GM21447 (cell line): Measurements from ENCODE around the gene ILKAP.
"Not testable (repeated sequence)": the region's sequence is repeated elsewhere in the genome, so short reads cannot be mapped to it uniquely, and the experiment has no call there.

Experiments used
- ATAC-seq: cut with Tn5 transposase; IDR thresholded peaks from one replicate; pipeline ENCODE4 v1.9.1; 2021; ENCODE audit not compliant: unreplicated experiment

The ILKAP gene

GRCh38 chr2:238202326-238203093 is 985 bp downstream of the ILKAP start:
- no peak for ATAC-seq

- no peak for ATAC-seq
Observed at GRCh38 chr2:238190445-238190844, 13.1 kb downstream of the ILKAP start.

DNA sequence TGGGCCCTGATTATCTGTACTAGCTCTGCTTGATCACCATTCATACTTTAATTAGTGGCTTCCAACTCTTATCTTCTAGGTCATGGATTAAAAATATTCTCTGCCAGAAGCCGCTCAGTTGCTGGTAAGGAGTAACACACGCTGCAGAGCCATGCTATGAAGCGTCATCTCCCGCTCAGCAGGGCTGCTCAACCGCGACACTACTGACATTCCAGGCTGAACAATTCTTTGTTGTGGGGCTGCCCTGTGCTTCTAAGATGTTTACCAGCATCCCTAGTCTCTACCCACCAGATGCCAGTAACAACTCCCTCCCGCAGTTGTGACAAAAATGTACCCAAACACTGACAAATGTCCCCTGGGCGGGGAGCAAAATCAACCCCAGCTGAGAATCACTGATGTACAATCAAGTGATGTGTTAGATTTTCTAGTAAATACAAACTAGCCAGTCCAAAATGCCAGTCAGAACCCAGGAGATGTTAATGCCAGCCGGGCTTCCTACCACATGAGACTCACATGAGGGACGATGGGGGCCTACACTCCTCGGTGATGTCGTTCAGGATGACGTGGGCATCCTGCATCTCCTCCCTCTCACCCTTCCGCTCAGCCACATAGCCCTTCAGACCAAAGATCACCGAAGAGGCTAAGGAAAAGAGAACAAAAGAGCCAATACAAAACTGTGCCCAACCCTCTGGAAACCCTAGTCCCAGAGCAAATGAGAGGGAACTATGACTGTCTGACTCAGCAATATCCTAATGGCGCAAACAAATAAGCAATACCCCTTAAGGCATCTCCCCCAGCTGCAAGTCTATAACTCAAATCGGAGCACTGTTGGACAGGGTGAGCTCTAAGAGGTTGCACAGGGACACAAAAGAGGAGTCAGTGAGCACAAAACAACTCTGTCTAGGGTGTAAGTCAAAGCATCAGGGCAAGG is 15.6 kb downstream of the ILKAP start:
- ATAC-seq = no peak

DNA sequence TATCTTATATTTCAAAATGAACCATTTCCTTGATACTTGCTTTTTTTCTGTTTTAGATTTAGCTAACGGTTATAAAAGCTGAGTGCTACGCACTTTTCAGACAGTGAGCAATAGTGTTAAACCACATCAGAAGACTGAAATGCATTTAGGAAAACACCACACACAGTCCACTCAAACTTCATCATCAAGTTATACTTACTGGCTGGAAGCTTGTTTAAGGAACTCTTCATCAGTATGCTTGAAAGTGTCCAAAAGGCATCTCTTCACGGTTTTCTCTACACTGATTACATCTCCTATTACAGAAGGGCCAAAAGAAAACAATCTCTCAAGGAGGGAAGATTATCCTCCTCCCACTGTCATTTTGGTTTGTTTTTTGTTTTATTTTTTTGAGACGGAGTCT is 19.7 kb downstream of the ILKAP start:
- no peak for ATAC-seq

GRCh38 chr2:238182362-238182761 is 21.1 kb downstream of the ILKAP start:
- ATAC-seq = no peak

GRCh38 chr2:238180554-238180953 is 22.9 kb downstream of the ILKAP start:
- no peak for ATAC-seq

DNA sequence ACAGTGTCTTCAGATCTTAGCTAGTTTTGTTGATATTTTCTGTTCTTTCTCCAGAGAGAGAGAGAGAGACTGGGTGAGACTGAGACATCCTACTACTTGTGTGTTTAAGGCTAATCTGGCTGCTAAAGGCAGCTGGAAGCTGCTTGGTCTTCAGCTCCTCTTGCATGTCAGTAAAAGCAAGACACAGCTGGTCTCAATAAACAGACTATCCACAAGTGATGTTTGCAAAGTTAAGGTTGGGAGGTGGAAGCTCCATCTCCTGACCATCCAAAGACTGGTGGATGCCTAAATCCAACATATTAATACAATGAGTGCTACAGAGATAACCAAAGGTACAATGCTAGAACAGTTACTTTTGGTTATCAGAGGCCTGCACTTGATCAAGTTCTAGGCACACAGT is 26.9 kb downstream of the ILKAP start:
- no peak for ATAC-seq

- no peak for ATAC-seq
Observed at GRCh38 chr2:238174701-238175100, 28.8 kb downstream of the ILKAP start.

DNA sequence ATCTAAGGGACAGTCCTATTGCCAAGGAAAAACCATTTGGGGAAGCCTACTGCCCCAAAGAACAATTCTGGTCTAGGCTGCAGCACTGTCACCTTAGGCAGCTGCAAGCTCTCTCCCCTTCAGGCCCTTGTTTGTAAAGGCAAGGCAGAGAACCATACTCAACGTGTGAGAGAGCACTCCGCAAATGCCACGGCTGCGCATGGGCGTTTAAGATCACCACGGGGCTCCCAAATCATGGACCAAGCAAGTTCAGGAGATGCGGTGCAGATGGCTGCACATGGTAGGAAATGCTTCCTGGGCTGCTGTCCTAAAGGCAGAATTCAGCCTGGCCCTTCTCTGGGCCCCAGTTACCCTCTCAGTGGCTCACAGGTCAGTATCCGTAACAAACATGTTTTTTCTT is 29.2 kb downstream of the ILKAP start:
- no peak for ATAC-seq

GRCh38 chr2:238173692-238174091 is 29.8 kb downstream of the ILKAP start:
- ATAC-seq = no peak

DNA sequence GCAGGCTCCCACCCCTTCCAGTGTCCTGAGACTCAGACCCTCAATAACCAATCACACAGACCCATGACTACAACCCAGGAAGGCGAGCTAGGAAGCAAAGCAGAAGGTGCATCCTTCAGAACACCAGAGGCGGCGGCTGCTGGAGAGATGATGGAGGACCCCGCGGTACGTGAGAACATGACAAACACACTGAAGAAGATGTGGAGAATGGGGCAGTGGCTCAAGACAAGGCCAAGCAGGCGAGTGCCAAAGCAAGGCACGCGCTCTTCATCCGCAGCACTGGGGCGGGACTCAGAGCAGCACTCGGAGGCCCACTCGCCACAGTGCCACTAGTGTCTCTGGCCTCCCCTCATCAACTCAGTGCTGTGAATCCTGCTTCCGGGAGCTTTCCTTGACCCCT is 31.1 kb downstream of the ILKAP start:
- ATAC-seq = no peak

DNA sequence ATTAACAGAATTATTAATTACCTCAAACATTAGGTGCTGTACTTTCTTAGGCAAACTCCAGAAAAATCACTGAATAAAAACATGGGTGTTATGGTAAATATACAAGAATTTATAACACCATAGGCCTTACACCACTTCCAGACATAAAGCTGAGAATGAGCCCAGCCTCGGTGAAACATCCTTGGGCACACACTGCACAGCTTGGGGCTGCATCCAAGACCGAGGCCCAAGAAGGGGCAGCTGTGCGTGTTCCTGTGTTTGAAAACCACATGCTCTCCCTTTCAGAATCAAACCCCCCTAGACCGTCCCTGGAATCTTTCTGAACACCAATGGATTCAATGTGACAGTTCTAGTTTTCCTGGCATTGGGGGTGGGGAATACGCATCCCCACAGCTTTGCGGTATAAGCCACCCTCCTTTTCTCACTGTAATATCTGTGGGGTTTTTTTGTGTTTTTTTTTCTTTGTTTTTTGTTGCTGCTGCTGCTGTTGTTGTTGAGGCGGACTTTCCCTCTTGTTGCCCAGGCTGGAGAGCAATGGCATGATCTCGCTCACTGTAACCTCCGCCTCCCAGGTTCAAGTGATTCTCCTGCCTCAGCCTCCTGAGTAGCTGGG is 31.8 kb downstream of the ILKAP start:
- no peak for ATAC-seq

DNA sequence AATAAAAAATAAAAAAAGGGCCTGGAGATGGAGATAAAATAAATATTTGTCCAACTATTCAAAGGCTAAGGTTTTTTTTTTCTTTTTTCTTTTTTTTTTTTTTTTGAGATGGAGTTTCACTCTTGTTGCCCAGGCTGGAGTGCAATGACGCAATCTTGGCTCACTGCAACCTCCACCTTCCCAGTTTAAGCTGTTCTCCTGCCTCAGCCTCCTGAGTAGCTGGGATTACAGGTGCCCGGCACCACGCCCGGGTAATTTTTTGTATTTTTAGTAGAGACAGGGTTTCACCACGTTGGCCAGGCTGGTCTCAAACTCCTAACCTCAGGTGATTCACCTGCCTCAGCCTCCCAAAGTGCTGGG is 32.4 kb downstream of the ILKAP start:
- not testable (repeated sequence) for ATAC-seq

DNA sequence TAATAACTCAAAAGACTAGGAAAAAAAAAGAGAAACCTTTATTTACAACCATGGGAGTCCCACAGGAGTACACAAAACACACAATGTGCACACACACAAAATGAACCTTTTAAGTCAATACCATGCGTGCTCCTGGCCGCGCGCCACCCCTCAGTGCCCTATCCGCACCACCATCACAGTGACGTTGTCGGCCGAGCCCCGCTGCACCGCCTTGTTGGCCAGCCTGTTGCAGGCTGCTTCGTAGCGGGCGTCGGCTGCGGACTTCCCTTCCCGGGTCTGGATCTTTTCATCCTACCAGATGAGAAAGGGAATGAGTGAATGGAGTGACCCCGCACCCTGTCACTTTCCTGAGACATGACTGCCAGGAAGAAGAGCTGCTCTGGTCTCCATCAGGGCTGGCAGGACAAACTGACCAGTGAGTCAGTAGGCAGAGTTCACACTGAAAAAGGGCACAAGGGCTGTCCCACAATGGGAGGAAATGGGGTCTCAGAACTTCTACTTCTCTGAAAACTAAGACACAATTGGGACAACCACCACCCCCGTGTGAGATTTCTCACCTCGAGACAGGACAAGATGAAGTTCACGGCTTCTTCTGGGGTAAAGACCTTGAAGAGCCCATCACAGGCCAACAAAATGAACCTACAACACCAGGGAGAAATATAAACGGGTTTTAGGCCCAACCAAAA is 33.0 kb downstream of the ILKAP start:
- no peak for ATAC-seq

GRCh38 chr2:238169708-238170251 is 33.7 kb downstream of the ILKAP start:
- no peak for ATAC-seq

- ATAC-seq = no peak
Observed at GRCh38 chr2:238169048-238169707, 34.3 kb downstream of the ILKAP start.

GRCh38 chr2:238168196-238169047 is 35.1 kb downstream of the ILKAP start:
- ATAC-seq = no peak

- ATAC-seq = no peak
Observed at GRCh38 chr2:238167761-238168160, 35.7 kb downstream of the ILKAP start.

DNA sequence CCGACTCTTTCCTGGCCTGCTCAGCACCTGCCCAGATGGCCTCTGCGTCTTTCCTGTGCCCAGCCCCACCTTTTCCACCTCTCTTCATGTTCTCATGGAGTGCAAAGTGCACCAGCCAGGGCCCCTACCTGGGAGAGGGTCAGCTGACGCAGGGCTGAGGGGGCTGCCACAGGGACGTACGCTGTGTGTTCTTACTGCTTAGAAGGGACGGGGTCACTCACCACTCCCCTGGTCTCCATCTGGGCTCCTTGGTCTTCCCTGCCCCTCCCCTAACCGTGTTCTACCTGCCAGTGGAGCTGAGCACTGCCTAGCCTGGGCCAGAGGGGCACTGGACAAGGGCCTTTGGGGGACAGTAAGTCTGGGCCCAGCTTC is 36.2 kb downstream of the ILKAP start:
- no peak for ATAC-seq
